Spleen (tissue), 7 donors: ENCODE data around the gene POLR2H.

ENCODE experiments used
- CTCF ChIP-seq, 11 experiments: fragments of 200-600 bp in 7 of 11; fragments of 450-650 bp in 4 of 11; sonication (generic) in 4 of 11; IDR thresholded peaks in 8 of 11; conservative IDR thresholded peaks in 3 of 11; 1 replicate in 7 of 11; 2 replicates in 4 of 11; pipeline versions ENCODE4 v1.4.0 to v1.8.0; 2016 to 2021; ENCODE audit warnings: antibody characterized with exemption in 11 of 11, inconsistent platforms in 4 of 11, mild to moderate bottlenecking in 1 of 11
- POLR2A ChIP-seq, 3 donors: fragments of 450-650 bp; IDR thresholded peaks; one replicate each; pipeline ENCODE4 v1.5.1; 2017; ENCODE audit warnings: antibody characterized with exemption in 3 of 3, mild to moderate bottlenecking in 1 of 3
- POLR2AphosphoS5 ChIP-seq, 3 donors: sonication (generic); formaldehyde crosslinking; IDR thresholded peaks; one replicate each; pipeline ENCODE4 v1.5.1; 2017; ENCODE audit warnings: antibody characterized with exemption in 3 of 3
- donor health status: DM: no; HTN: no; CAD: no; lungs with moderate emphysema.
- donor health status: DM: no; HTN: no; CAD: no.
- donor health status: DM: no; HTN: no; CAD: no.

GRCh38 chr3:184337399-184337714 is 24.2 kb upstream of the POLR2H start, which contains the start of gene FAM131A:
- TF ChIP-seq CTCF (IDR thresholded peaks at IDR 0.05 in 8 of 11, conservative IDR thresholded peaks at IDR 0.05 in 3 of 11) (no peak), POLR2AphosphoS5 (IDR thresholded peaks at IDR 0.05) (no peak), POLR2A (IDR thresholded peaks at IDR 0.05) (no peak)
